ENCODE data around the gene STAC2. TPM values are rescaled to one million over a fixed set of nuclear protein-coding genes. Genes with fewer than 3 reads are reported as not detected.

Gene STAC2
- polyA plus RNA-seq, 1 experiment = not detected

DNA sequence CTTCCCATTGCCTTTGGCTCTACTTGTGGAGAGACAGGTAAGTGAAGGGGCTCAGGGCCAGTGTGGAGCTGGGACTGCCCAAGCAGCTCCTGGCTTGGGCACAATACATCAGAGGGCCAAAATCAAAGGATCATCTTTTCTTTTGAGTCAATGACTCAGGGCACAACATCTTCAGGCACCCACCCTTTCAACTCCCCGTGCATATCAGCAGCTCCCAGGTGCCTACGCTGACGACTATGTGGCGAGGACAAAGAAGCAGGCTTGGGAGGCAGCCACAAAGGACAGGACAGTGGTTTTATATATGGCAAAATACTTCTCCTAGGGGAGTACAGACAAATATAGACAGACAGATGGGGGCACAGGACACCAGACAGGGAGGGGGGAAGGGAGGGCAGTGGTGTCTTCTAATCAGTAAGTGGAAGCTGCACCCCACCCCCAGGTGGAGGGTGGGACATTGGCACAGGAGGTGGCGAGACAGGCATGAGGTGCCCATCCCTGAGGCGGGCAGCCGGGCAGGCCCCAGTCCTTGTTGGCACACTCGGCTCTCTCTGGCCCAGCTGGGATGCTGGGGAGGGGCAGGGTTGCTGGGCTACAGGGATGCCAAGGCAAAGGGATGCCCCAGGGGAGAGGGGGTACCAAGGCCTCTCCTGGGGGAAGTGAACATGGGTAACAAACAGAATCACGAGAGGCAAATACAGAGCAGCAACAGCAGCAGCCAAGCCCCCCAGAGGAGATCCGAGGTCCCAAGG, 52.0 kb downstream of the STAC2 start:
- H3K36me3 ChIP-seq (ENCODE audit: control insufficient read depth, insufficient read depth, low read length) = peaks cover 16% of the 10 kb centered on the region
- DNase-seq (ENCODE audit: low read depth) = no peak
- ChIA-PET POLR2A (no interaction called here), CTCF (interaction anchor here (0.7 to 3.9 kb wide), 16 partner anchors 8 to 484 kb away, joined by 3 to 73 read pairs (median 10); partner anchors contain the start of genes ARL5C and PLXDC1)
- H3K4me3 ChIP-seq (ENCODE audit: low read depth, low read length) = no peak overlapping the region
- TF ChIP-seq, protein P1, sequence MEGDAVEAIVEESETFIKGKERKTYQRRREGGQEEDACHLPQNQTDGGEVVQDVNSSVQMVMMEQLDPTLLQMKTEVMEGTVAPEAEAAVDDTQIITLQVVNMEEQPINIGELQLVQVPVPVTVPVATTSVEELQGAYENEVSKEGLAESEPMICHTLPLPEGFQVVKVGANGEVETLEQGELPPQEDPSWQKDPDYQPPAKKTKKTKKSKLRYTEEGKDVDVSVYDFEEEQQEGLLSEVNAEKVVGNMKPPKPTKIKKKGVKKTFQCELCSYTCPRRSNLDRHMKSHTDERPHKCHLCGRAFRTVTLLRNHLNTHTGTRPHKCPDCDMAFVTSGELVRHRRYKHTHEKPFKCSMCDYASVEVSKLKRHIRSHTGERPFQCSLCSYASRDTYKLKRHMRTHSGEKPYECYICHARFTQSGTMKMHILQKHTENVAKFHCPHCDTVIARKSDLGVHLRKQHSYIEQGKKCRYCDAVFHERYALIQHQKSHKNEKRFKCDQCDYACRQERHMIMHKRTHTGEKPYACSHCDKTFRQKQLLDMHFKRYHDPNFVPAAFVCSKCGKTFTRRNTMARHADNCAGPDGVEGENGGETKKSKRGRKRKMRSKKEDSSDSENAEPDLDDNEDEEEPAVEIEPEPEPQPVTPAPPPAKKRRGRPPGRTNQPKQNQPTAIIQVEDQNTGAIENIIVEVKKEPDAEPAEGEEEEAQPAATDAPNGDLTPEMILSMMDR (IDR thresholded peaks at IDR 0.05; ENCODE audit: insufficient read depth, low read depth, low read length) = no peak
- H3K27me3 ChIP-seq (ENCODE audit: control insufficient read depth, insufficient read depth, low read length) = no peaks in the 10 kb centered on the region

DNA sequence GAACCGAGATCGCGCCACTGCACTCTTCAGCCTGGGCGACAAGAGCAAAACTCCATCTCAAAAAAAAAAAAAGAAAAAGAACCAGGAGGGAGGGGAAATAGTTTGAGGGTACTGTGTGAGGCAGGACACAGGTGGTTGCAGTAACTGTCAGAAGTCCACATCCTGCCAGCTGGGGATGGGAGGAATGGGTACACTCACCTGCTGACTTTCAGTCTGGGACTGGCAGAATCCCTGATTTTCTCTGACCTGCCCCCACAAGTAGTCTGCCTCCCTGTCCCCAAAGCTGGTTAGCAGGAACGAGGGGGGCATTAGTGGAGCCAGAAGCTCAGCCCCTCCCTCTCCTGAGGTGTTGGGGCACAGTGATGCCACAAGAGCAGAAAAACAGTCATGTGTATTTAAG, 52.7 kb downstream of the STAC2 start:
- CTCF ChIA-PET = interaction anchor here (0.7 to 3.9 kb wide), 7 partner anchors 8 to 237 kb away, joined by 3 to 73 read pairs (median 18); partner anchors contain the start of genes ARL5C and PLXDC1
- DNase-seq (ENCODE audit: low read depth) = no peak
- Histone ChIP-seq H3K36me3 (ENCODE audit: control insufficient read depth, insufficient read depth, low read length) (peaks cover 16% of the 10 kb centered on the region), H3K4me3 (ENCODE audit: low read depth, low read length) (no peak overlapping the region), H3K27me3 (ENCODE audit: control insufficient read depth, insufficient read depth, low read length) (no peaks in the 10 kb centered on the region)
- POLR2A ChIA-PET = no interaction called here
- TF ChIP-seq, protein P1 (IDR thresholded peaks at IDR 0.05; ENCODE audit: insufficient read depth, low read depth, low read length) = no peak

DNA sequence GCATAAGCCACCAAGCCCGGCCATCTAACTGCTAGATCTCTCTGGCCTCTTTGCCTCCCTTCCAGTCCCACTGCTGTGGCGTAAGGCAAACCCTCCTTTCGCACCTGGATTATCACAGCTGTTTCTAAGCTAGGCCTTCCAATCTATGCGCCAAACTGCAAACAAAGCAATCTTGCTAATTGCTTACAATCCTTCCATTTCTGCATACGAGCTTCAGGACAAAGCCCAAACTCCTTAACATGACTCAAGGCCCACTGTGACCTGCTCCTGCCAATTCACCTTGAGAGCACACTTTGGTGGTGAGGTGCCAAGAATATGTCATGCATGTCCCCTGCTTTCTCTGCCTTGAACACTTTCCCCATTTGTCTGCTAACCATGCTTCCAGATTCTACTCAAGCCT, 53.8 kb downstream of the STAC2 start:
- Histone ChIP-seq H3K4me3 (ENCODE audit: low read depth, low read length) (no peak overlapping the region), H3K36me3 (ENCODE audit: control insufficient read depth, insufficient read depth, low read length) (peaks cover 9% of the 10 kb centered on the region), H3K27me3 (ENCODE audit: control insufficient read depth, insufficient read depth, low read length) (no peaks in the 10 kb centered on the region)
- ChIA-PET CTCF (interaction anchor here (1.5 to 1.8 kb wide), 2 partner anchors 73 to 189 kb away, joined by 4 to 5 read pairs; no protein-coding TSS in a partner anchor), POLR2A (no interaction called here)
- TF ChIP-seq, protein P1 (IDR thresholded peaks at IDR 0.05; ENCODE audit: insufficient read depth, low read depth, low read length) = no peak
- DNase-seq (ENCODE audit: low read depth) = no peak

DNA sequence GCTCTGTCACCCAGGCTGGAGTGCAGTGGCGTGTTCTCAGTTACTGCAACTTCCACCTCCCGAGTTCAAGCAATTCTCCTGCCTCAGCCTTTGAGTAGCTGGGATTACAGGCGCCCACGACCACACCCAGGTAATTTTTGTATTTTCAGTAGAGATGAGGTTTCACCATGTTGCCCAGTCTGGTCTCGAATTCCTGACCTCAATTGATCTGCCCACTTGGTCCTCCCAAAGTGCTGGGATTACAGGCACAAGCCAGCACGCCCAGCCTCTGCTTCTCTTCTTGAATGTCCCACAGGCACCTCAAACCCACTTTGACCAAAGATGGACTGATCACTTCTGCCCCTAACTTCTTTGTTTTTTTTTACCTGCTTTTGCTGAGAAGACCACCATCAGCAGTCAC, 55.2 kb downstream of the STAC2 start:
- ChIA-PET CTCF (interaction anchor here (0.6 to 2.7 kb wide), 5 partner anchors 17 to 187 kb away, joined by 3 to 10 read pairs (median 4); no protein-coding TSS in a partner anchor), POLR2A (interaction anchor here (0.6 kb wide), 1 partner anchor 187 kb away, joined by 8 read pairs; no protein-coding TSS in a partner anchor)
- TF ChIP-seq, protein P1 (IDR thresholded peaks at IDR 0.05; ENCODE audit: insufficient read depth, low read depth, low read length) = no peak
- peaks cover 13% of the 10 kb centered on the region for H3K27me3 ChIP-seq (ENCODE audit: control insufficient read depth, insufficient read depth, low read length)
- no peak for DNase-seq (ENCODE audit: low read depth)
- H3K36me3 ChIP-seq (ENCODE audit: control insufficient read depth, insufficient read depth, low read length) = peaks cover 6% of the 10 kb centered on the region
- H3K4me3 ChIP-seq (ENCODE audit: low read depth, low read length) = no peak overlapping the region

DNA sequence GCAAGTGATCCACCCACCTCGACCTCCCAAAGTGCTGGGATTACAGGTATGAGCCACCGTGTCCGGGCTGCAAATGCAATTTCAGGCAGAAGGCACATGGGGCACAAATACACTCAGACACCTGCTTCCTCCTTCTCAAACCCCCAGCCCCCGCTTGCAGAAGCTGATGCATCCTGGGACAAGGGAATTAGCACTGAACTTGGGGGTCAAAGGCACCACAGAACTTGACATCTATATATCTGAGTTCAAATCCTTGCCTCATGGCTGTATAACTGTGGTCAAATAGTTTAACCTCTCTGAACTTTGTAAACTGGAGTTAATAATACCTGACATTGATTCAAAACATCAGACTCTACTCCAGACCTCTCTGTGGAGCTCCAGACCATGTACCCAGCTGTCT, 55.6 kb downstream of the STAC2 start:
- Histone ChIP-seq H3K4me3 (ENCODE audit: low read depth, low read length) (no peak overlapping the region), H3K36me3 (ENCODE audit: control insufficient read depth, insufficient read depth, low read length) (peaks cover 1% of the 10 kb centered on the region), H3K27me3 (ENCODE audit: control insufficient read depth, insufficient read depth, low read length) (peaks cover 16% of the 10 kb centered on the region)
- POLR2A ChIA-PET = no interaction called here
- TF ChIP-seq, protein P1 (IDR thresholded peaks at IDR 0.05; ENCODE audit: insufficient read depth, low read depth, low read length) = no peak
- CTCF ChIA-PET = interaction anchor here (0.6 to 2.7 kb wide), 4 partner anchors 17 to 187 kb away, joined by 3 to 10 read pairs (median 4); no protein-coding TSS in a partner anchor
- no peak for DNase-seq (ENCODE audit: low read depth)

All from BJ (cell line).